HG03439 (cell line): Measurements from ENCODE around the gene TASL.
"Not testable (repeated sequence)": the region's sequence is repeated elsewhere in the genome, so short reads cannot be mapped to it uniquely, and the experiment has no call there.

ENCODE experiments used
- ATAC-seq: cut with Tn5 transposase; IDR thresholded peaks from one replicate; pipeline ENCODE4 v1.9.1; 2021; ENCODE audit warnings: mild to moderate bottlenecking, moderate library complexity; ENCODE audit not compliant: unreplicated experiment

The TASL gene

GRCh38 chrX:30577362-30577991 is at the start of gene TASL:
Gene TASL (minus strand): TSS chrX:30577766. CDS start chrX:30560355, 17,411 bp downstream.
- ATAC-seq, result peak; percentile 83

- no peak for ATAC-seq
Observed at GRCh38 chrX:30626402-30626801, 48.8 kb upstream of the TASL start.

- ATAC-seq, result no peak
Observed at GRCh38 chrX:30622361-30622760, 44.8 kb upstream of the TASL start.

- ATAC-seq, result no peak
Observed at GRCh38 chrX:30620980-30621618, 43.5 kb upstream of the TASL start.

GRCh38 chrX:30620125-30620524 is 42.6 kb upstream of the TASL start:
- ATAC-seq, result no peak

GRCh38 chrX:30618160-30618765 is 40.7 kb upstream of the TASL start:
- no peak for ATAC-seq

GRCh38 chrX:30615229-30615628 is 37.7 kb upstream of the TASL start:
- ATAC-seq, result peak; percentile 56

- ATAC-seq, result no peak
Observed at GRCh38 chrX:30613721-30614120, 36.2 kb upstream of the TASL start.

GRCh38 chrX:30612250-30612655 is 34.7 kb upstream of the TASL start:
- ATAC-seq, result no peak

- ATAC-seq, result no peak
Observed at GRCh38 chrX:30610026-30610425, 32.5 kb upstream of the TASL start.

- no peak for ATAC-seq
Observed at GRCh38 chrX:30607155-30607554, 29.6 kb upstream of the TASL start.

GRCh38 chrX:30600269-30601176 is 23.0 kb upstream of the TASL start:
- ATAC-seq, result not testable (repeated sequence)

GRCh38 chrX:30597216-30598012 is 19.8 kb upstream of the TASL start:
- ATAC-seq, result peak; percentile 66

GRCh38 chrX:30593440-30594200 is 16.1 kb upstream of the TASL start:
- ATAC-seq, result peak; percentile 73

GRCh38 chrX:30592831-30593230 is 15.3 kb upstream of the TASL start:
- ATAC-seq, result no peak

GRCh38 chrX:30590368-30590767 is 12.8 kb upstream of the TASL start:
- ATAC-seq, result no peak

- ATAC-seq, result no peak
Observed at GRCh38 chrX:30589146-30589888, 11.8 kb upstream of the TASL start.

GRCh38 chrX:30586516-30586915 is 8.9 kb upstream of the TASL start:
- ATAC-seq, result no peak

- no peak for ATAC-seq
Observed at GRCh38 chrX:30582664-30583063, 5.1 kb upstream of the TASL start.
